Liver (tissue), 9 donors: ENCODE data around the gene OGFOD1. TPM values are rescaled to one million over a fixed set of nuclear protein-coding genes. Genes with fewer than 3 reads are reported as not detected.

Source experiments
- DNase-seq: peaks from one replicate; pipeline ENCODE4 v3.0.0-alpha.2; 2017; ENCODE audit warnings: low spot score
- H3K27ac ChIP-seq, 2 donors: one replicate each; pipeline ENCODE4 v1.7.0; 2013; ENCODE audit warnings: inconsistent platforms in 2 of 2, low read length in 2 of 2, control low read depth in 1 of 2, low read depth in 1 of 2, mild to moderate bottlenecking in 1 of 2
- H3K27me3 ChIP-seq, 4 donors: one replicate each; pipeline versions ENCODE4 v1.6.1 to v1.7.0; 2013; ENCODE audit warnings: low read length in 3 of 4, inconsistent platforms in 1 of 4, mild to moderate bottlenecking in 1 of 4, moderate library complexity in 1 of 4; ENCODE audit not compliant: control insufficient read depth in 4 of 4, insufficient read depth in 4 of 4
- H3K36me3 ChIP-seq, 4 donors: one replicate each; pipeline versions ENCODE4 v1.6.1 to v1.7.0; 2013; ENCODE audit warnings: low read length in 3 of 4, mild to moderate bottlenecking in 3 of 4, low read depth in 1 of 4, moderate library complexity in 1 of 4; ENCODE audit not compliant: control insufficient read depth in 4 of 4, insufficient read depth in 3 of 4
- H3K4me1 ChIP-seq, 4 donors: one replicate each; pipeline versions ENCODE4 v1.6.1 to v1.7.0; 2013; ENCODE audit warnings: low read length in 3 of 4, mild to moderate bottlenecking in 3 of 4, moderate library complexity in 1 of 4; ENCODE audit not compliant: control insufficient read depth in 4 of 4, insufficient read depth in 4 of 4
- H3K4me3 ChIP-seq, 3 donors: one replicate each; pipeline versions ENCODE4 v1.6.1 to v1.7.0; 2013; ENCODE audit warnings: low read length in 3 of 3, control low read depth in 1 of 3, low read depth in 1 of 3, mild to moderate bottlenecking in 1 of 3
- H3K9ac ChIP-seq, 2 donors: one replicate each; pipeline ENCODE4 v1.7.0; 2013; ENCODE audit warnings: low read length in 2 of 2, mild to moderate bottlenecking in 2 of 2, moderate library complexity in 2 of 2, control low read depth in 1 of 2, low read depth in 1 of 2
- H3K9me3 ChIP-seq, 4 donors: one replicate each; pipeline versions ENCODE4 v1.6.1 to v1.7.0; 2013; ENCODE audit warnings: low read length in 3 of 4; ENCODE audit not compliant: control insufficient read depth in 4 of 4
- EGR1 ChIP-seq, 2 donors: IDR thresholded peaks; 2 replicates each; pipeline ENCODE4 v1.6.1; 2016 to 2018; ENCODE audit warnings: antibody characterized with exemption in 2 of 2, low read depth in 2 of 2
- FOXA1 ChIP-seq: IDR thresholded peaks from 2 replicates; pipeline ENCODE4 v1.6.1; 2016; ENCODE audit warnings: antibody characterized with exemption
- FOXA2 ChIP-seq: IDR thresholded peaks from 2 replicates; pipeline ENCODE4 v1.6.1; 2016; ENCODE audit warnings: antibody characterized with exemption
- GABPA ChIP-seq, 2 donors: IDR thresholded peaks in 1 of 2; conservative IDR thresholded peaks in 1 of 2; 2 replicates each; pipeline ENCODE4 v1.6.1; 2016; ENCODE audit warnings: antibody characterized with exemption in 2 of 2, mild to moderate bottlenecking in 1 of 2, moderate library complexity in 1 of 2
- HNF4A ChIP-seq, 2 donors: conservative IDR thresholded peaks; 2 replicates each; pipeline ENCODE4 v1.6.1; 2016; ENCODE audit warnings: antibody characterized with exemption in 2 of 2, mild to moderate bottlenecking in 2 of 2
- HNF4G ChIP-seq: IDR thresholded peaks from 2 replicates; pipeline ENCODE4 v1.6.1; 2016; ENCODE audit warnings: antibody characterized with exemption
- JUND ChIP-seq, 2 donors: IDR thresholded peaks; 2 replicates each; pipeline ENCODE4 v1.6.1; 2016; ENCODE audit warnings: antibody characterized with exemption in 2 of 2
- RAD21 ChIP-seq, 2 donors: IDR thresholded peaks; 2 replicates each; pipeline ENCODE4 v1.6.1; 2016; ENCODE audit warnings: antibody characterized with exemption in 2 of 2, mild to moderate bottlenecking in 2 of 2
- RXRA ChIP-seq, 2 donors: IDR thresholded peaks; 2 replicates each; pipeline ENCODE4 v1.6.1; 2017 to 2018; ENCODE audit warnings: antibody characterized with exemption in 2 of 2, mild to moderate bottlenecking in 1 of 2
- SP1 ChIP-seq: IDR thresholded peaks from 2 replicates; pipeline ENCODE4 v1.6.1; 2018; ENCODE audit warnings: antibody characterized with exemption, mild to moderate bottlenecking
- TAF1 ChIP-seq: conservative IDR thresholded peaks from 2 replicates; pipeline ENCODE4 v1.6.1; 2016; ENCODE audit warnings: antibody characterized with exemption, mild to moderate bottlenecking
- YY1 ChIP-seq: IDR thresholded peaks from 2 replicates; pipeline ENCODE4 v1.6.1; 2016; ENCODE audit warnings: antibody characterized with exemption, mild to moderate bottlenecking
- WGBS: extraction: QIAGEN DNeasy Blood & Tissue Kit; methylation state at CpG from one replicate; pipeline ENCODE4 v1.1.7; 2013; 5-methylcytosine and 5-hydroxymethylcytosine counted together
- polyA plus RNA-seq, 2 donors: library from polyadenylated mRNA; stranded (reverse) in 1 of 2; unstranded in 1 of 2; fragments of 200-250 nt in 1 of 2; fragments of >200 nt in 1 of 2; fragmentation: Nextera tagmentation in 1 of 2; extraction: Ambion mirVana in 1 of 2; gene quantifications; one replicate each; pipeline versions ENCODE4 v1.2.1 to v1.2.3, GENCODE V29; 2013 to 2015
- total RNA-seq, 2 donors: library from RNA; depleted of rRNA; stranded (reverse); fragments of >200 nt; gene quantifications; one replicate each; pipeline ENCODE4 v1.2.3, GENCODE V29; 2014
- TF ChIP-seq, protein P1 (sequence below): IDR thresholded peaks from 2 replicates; pipeline ENCODE4 v1.6.1; 2016; ENCODE audit warnings: antibody characterized with exemption
- TF ChIP-seq, protein P2 (sequence below): IDR thresholded peaks from 2 replicates; pipeline ENCODE4 v1.6.1; 2016; ENCODE audit warnings: antibody characterized with exemption, mild to moderate bottlenecking
- TF ChIP-seq, protein P3 (sequence below): IDR thresholded peaks from 2 replicates; pipeline ENCODE4 v1.6.1; 2016; ENCODE audit warnings: antibody characterized with exemption
- TF ChIP-seq, protein P4 (sequence below): fragments of 150-350 bp; IDR thresholded peaks from 2 replicates; pipeline ENCODE4 v1.5.1; 2017; ENCODE audit warnings: improper control_type of control experiment, low read depth, low read length; ENCODE audit not compliant: missing input control
- TF ChIP-seq, protein P5 (sequence below): IDR thresholded peaks from 2 replicates; pipeline ENCODE4 v1.6.1; 2016; ENCODE audit warnings: antibody characterized with exemption
- donor health status: healthy.
- donor health status: healthy.
- donor health status: healthy.
- donor health status: healthy.
- donor health status: healthy.

OGFOD1 gene
- total and polyA plus RNA-seq, 4 donors, result 15.5 to 40.2 (median 21.2) TPM

DNA sequence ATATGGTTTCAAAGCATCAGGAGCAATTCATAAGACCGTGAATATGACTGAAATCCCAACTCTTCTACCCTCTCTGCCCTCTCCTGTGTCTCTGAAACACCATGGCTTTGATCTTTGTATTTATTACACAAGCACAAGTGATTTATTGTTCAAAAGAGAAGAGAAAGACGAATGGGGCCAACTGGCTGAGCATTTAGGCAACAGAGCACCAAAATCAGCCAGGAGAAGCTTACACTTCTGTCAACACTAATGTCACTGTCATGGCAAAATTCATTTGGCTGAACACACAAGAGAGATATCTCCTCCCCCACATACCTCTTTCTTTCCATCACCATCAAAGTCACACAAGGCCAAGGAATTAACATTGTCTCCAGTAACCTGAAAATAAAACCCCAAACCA is 59.2 kb downstream of the OGFOD1 start:
- TF ChIP-seq, protein P1, sequence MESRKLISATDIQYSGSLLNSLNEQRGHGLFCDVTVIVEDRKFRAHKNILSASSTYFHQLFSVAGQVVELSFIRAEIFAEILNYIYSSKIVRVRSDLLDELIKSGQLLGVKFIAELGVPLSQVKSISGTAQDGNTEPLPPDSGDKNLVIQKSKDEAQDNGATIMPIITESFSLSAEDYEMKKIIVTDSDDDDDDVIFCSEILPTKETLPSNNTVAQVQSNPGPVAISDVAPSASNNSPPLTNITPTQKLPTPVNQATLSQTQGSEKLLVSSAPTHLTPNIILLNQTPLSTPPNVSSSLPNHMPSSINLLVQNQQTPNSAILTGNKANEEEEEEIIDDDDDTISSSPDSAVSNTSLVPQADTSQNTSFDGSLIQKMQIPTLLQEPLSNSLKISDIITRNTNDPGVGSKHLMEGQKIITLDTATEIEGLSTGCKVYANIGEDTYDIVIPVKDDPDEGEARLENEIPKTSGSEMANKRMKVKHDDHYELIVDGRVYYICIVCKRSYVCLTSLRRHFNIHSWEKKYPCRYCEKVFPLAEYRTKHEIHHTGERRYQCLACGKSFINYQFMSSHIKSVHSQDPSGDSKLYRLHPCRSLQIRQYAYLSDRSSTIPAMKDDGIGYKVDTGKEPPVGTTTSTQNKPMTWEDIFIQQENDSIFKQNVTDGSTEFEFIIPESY, result no peak
- TF ChIP-seq TAF1 (no peak), YY1 (no peak), FOXA1 (no peak), HNF4G (no peak), HNF4A (conservative IDR thresholded peaks at IDR 0.05) (no peak), RAD21 (IDR thresholded peaks at IDR 0.05) (no peak), EGR1 (IDR thresholded peaks at IDR 0.05; ENCODE audit: low read depth in 2 of 2) (no peak), JUND (IDR thresholded peaks at IDR 0.05) (no peak), SP1 (no peak), GABPA (IDR thresholded peaks at IDR 0.05 in 1 of 2, conservative IDR thresholded peaks at IDR 0.05 in 1 of 2) (no peak), FOXA2 (no peak), RXRA (IDR thresholded peaks at IDR 0.05) (no peak)
- TF ChIP-seq, protein P2, sequence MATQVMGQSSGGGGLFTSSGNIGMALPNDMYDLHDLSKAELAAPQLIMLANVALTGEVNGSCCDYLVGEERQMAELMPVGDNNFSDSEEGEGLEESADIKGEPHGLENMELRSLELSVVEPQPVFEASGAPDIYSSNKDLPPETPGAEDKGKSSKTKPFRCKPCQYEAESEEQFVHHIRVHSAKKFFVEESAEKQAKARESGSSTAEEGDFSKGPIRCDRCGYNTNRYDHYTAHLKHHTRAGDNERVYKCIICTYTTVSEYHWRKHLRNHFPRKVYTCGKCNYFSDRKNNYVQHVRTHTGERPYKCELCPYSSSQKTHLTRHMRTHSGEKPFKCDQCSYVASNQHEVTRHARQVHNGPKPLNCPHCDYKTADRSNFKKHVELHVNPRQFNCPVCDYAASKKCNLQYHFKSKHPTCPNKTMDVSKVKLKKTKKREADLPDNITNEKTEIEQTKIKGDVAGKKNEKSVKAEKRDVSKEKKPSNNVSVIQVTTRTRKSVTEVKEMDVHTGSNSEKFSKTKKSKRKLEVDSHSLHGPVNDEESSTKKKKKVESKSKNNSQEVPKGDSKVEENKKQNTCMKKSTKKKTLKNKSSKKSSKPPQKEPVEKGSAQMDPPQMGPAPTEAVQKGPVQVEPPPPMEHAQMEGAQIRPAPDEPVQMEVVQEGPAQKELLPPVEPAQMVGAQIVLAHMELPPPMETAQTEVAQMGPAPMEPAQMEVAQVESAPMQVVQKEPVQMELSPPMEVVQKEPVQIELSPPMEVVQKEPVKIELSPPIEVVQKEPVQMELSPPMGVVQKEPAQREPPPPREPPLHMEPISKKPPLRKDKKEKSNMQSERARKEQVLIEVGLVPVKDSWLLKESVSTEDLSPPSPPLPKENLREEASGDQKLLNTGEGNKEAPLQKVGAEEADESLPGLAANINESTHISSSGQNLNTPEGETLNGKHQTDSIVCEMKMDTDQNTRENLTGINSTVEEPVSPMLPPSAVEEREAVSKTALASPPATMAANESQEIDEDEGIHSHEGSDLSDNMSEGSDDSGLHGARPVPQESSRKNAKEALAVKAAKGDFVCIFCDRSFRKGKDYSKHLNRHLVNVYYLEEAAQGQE, result no peak
- TF ChIP-seq, protein P3, sequence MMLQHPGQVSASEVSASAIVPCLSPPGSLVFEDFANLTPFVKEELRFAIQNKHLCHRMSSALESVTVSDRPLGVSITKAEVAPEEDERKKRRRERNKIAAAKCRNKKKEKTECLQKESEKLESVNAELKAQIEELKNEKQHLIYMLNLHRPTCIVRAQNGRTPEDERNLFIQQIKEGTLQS, result no peak
- TF ChIP-seq, protein P4, sequence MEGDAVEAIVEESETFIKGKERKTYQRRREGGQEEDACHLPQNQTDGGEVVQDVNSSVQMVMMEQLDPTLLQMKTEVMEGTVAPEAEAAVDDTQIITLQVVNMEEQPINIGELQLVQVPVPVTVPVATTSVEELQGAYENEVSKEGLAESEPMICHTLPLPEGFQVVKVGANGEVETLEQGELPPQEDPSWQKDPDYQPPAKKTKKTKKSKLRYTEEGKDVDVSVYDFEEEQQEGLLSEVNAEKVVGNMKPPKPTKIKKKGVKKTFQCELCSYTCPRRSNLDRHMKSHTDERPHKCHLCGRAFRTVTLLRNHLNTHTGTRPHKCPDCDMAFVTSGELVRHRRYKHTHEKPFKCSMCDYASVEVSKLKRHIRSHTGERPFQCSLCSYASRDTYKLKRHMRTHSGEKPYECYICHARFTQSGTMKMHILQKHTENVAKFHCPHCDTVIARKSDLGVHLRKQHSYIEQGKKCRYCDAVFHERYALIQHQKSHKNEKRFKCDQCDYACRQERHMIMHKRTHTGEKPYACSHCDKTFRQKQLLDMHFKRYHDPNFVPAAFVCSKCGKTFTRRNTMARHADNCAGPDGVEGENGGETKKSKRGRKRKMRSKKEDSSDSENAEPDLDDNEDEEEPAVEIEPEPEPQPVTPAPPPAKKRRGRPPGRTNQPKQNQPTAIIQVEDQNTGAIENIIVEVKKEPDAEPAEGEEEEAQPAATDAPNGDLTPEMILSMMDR, result no peak
- DNase-seq, result no peak
- Histone ChIP-seq H3K27me3 (no peaks in the 10 kb centered on the region), H3K9ac (no peak overlapping the region), H3K27ac (no peak overlapping the region), H3K4me3 (no peak overlapping the region), H3K9me3 (no peaks in the 10 kb centered on the region), H3K36me3 (peaks cover 2 to 41% (median 26%) of the 10 kb centered on the region in 4 donors), H3K4me1 (no peaks in the 10 kb centered on the region)
- 67% methylated on average over 2 of the region's 2 CpGs for WGBS

DNA sequence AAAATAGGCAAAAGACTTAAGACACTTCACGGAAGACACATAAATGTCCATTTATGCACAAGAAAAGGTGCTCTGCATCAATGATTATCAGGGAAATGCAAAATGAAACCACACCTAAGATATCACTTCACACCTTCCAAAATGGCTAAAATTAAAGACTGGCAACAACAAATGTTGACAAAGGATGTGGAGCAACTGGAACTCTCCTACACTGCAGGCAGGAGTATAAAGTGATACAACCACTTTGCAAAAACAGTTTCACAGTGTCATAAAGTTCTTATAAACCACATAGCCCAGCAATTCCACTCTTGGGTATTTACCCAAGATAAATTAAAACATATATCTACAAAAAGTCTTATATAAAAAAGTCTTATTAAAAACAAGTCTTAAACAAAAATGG is 60.7 kb downstream of the OGFOD1 start:
- WGBS, result 99% methylated on average over 1 of the region's 1 CpG
- peaks cover 0 to 2% (median 0%) of the 10 kb centered on the region in 4 donors for H3K4me1 ChIP-seq
- H3K9ac ChIP-seq, result no peak overlapping the region
- DNase-seq, result no peak
- H3K4me3 ChIP-seq, result no peak overlapping the region
- H3K27ac ChIP-seq, result no peak overlapping the region
- no peaks in the 10 kb centered on the region for H3K27me3 ChIP-seq
- peaks cover 0 to 29% (median 20%) of the 10 kb centered on the region in 4 donors for H3K36me3 ChIP-seq
- no peaks in the 10 kb centered on the region for H3K9me3 ChIP-seq
- TF ChIP-seq FOXA1, result no peak
- TF ChIP-seq, protein P5, sequence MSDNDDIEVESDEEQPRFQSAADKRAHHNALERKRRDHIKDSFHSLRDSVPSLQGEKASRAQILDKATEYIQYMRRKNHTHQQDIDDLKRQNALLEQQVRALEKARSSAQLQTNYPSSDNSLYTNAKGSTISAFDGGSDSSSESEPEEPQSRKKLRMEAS, result no peak
- no peak for TF ChIP-seq FOXA2
- no peak for TF ChIP-seq EGR1 (IDR thresholded peaks at IDR 0.05; ENCODE audit: low read depth in 2 of 2)
- no peak for TF ChIP-seq YY1
- TF ChIP-seq TAF1, result no peak
- TF ChIP-seq, protein P2, result no peak
- no peak for TF ChIP-seq JUND (IDR thresholded peaks at IDR 0.05)
